Measurements from ENCODE around the gene RPGRIP1. TPM values are rescaled to one million over a fixed set of nuclear protein-coding genes. Genes with fewer than 3 reads are reported as not detected.

The RPGRIP1 gene
- total and polyA plus RNA-seq, 9 of the 15 experiments (the other 6 are each of a cell fraction or from before 2014, with no cell fraction given): 0.47 to 0.95 (median 0.65) TPM; not detected in 1

GRCh38 chr14:21309238-21309636 is 29.4 kb downstream of the RPGRIP1 start (continued):
- TF ChIP-seq ZNF561 (CRISPR knock-in tag; conservative IDR thresholded peaks at IDR 0.05): no peak
- TF ChIP-seq MAZ (CRISPR knock-in tag; conservative IDR thresholded peaks at IDR 0.05 in 1 of 2, IDR thresholded peaks at IDR 0.05 in 1 of 2): no peak
- TF ChIP-seq, protein P1, sequence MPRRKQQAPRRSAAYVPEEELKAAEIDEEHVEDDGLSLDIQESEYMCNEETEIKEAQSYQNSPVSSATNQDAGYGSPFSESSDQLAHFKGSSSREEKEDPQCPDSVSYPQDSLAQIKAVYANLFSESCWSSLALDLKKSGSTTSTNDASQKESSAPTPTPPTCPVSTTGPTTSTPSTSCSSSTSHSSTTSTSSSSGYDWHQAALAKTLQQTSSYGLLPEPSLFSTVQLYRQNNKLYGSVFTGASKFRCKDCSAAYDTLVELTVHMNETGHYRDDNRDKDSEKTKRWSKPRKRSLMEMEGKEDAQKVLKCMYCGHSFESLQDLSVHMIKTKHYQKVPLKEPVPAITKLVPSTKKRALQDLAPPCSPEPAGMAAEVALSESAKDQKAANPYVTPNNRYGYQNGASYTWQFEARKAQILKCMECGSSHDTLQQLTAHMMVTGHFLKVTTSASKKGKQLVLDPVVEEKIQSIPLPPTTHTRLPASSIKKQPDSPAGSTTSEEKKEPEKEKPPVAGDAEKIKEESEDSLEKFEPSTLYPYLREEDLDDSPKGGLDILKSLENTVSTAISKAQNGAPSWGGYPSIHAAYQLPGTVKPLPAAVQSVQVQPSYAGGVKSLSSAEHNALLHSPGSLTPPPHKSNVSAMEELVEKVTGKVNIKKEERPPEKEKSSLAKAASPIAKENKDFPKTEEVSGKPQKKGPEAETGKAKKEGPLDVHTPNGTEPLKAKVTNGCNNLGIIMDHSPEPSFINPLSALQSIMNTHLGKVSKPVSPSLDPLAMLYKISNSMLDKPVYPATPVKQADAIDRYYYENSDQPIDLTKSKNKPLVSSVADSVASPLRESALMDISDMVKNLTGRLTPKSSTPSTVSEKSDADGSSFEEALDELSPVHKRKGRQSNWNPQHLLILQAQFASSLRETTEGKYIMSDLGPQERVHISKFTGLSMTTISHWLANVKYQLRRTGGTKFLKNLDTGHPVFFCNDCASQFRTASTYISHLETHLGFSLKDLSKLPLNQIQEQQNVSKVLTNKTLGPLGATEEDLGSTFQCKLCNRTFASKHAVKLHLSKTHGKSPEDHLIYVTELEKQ (CRISPR knock-in tag; IDR thresholded peaks at IDR 0.05): no peak
- 0 out of 2 replicates have a peak, but pooled peaks have one; percentile 71 for TF ChIP-seq THRAP3 (IDR thresholded peaks at IDR 0.05; ENCODE audit: borderline replicate concordance)
- TF ChIP-seq ARID1B (IDR thresholded peaks at IDR 0.05): 0 out of 2 replicates have a peak, but pooled peaks have one; percentile 14
- TF ChIP-seq HLTF (IDR thresholded peaks at IDR 0.05): no peak
- TF ChIP-seq HDAC3 (IDR thresholded peaks at IDR 0.05; ENCODE audit: borderline replicate concordance, partially characterized antibody): no peak
- peak in 1 of 2 experiments; percentile 19; a peak in 1 of 4 replicates for TF ChIP-seq KDM1A (IDR thresholded peaks at IDR 0.05)
- no peak for TF ChIP-seq PTRF (tag; IDR thresholded peaks at IDR 0.05)
- no peak for TF ChIP-seq TFAM (CRISPR knock-in tag; conservative IDR thresholded peaks at IDR 0.05)
- no peak for TF ChIP-seq IFI16 (CRISPR knock-in tag; IDR thresholded peaks at IDR 0.05)
- TF ChIP-seq RFX1 (IDR thresholded peaks at IDR 0.05): no peak
- TF ChIP-seq HDAC6 (IDR thresholded peaks at IDR 0.05; ENCODE audit: low read depth, low read length): no peak
- no peak for TF ChIP-seq MCM2 (IDR thresholded peaks at IDR 0.05; ENCODE audit: low read depth)
- no peak for TF ChIP-seq PRDM10 (IDR thresholded peaks at IDR 0.05; ENCODE audit: partially characterized antibody)
- TF ChIP-seq ZNF277 (CRISPR knock-in tag; IDR thresholded peaks at IDR 0.05; ENCODE audit: borderline replicate concordance): no peak
- TF ChIP-seq JUND (IDR thresholded peaks at IDR 0.05; ENCODE audit: borderline replicate concordance, low read depth, low read length): no peak
- TF ChIP-seq JUND (tag; IDR thresholded peaks at IDR 0.05; ENCODE audit: borderline replicate concordance, low read depth, low read length): no peak
- TF ChIP-seq COPS2 (conservative IDR thresholded peaks at IDR 0.05): no peak
- TF ChIP-seq SAP30 (IDR thresholded peaks at IDR 0.05; ENCODE audit: borderline replicate concordance, insufficient read depth, low read depth, low read length, poor library complexity, severe bottlenecking): no peak
- no peak for TF ChIP-seq ZNF436 (CRISPR knock-in tag; IDR thresholded peaks at IDR 0.05)
- no peak for TF ChIP-seq SMAD3 (CRISPR knock-in tag; conservative IDR thresholded peaks at IDR 0.05)
